ENCODE data around the gene GRB7.
A peak's percentile ranks its signal among the peaks of the same experiment; 100 is the strongest.

GRB7 gene

DNA sequence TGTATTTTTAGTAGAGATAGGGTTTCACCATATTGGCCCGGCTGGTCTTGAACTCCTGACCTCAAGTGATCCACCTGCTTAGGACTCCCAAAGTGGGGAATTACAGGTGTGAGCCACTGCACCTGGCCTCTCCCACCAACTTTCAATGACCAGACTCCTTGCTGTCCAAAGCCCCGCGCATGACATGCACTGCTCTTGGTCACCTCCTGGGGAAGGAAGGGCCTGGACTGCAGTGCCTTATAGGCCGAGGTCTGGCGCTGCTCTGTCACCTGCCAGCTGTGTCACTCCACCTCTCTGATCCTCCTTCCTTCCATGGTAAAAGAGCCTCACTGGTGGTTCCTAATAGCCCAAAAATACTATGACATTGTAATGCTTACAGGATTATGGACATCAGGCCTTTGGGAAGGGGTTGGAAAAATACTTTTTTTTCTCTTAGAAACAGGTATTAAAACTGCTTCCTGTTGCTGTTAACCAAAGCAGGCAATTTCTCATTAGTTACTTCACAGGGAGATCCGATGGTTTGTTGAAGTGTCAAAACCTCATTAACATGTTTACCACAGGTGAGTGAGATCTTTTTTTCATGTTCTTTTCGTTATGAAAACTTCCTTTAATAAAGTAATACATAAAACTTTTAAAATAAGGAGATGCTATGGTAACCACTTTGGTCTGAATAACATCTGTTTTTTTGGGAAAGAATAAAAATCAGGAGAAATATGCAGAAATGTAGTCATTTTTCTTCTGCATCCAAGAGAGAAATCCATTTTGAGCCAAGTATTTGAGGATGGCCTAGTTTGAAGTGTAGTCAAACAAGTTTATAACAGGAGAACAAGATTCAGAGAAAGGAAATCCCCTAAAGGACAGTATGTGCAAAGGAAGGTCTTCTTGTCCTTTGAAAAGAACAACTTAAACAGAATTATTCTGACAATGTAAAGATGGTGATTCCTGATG is 35.5 kb downstream of the GRB7 start:
- peak; percentile 53 for DNase-seq (ENCODE audit: low spot score)

DNA sequence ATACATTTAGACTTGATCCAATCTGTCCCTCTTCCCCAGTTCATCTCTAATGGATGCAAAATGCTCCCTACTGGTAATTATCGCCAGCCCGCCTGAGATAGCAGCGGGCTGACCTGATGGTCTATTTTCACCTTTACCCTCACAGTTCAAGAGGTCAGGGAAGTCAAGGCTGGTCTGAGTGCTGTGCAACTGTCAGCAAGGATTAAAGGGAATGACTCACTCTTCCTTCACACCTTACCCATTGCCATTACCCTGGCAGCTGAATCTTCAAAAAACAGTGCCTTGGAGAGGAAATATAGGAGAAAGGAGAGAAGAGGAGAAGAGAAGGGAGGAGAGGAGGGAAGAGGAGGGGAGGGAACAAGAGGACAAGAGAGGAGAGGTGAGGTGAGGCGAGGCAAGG is 36.3 kb downstream of the GRB7 start:
- peak; percentile 30 for DNase-seq (ENCODE audit: low spot score)

DNA sequence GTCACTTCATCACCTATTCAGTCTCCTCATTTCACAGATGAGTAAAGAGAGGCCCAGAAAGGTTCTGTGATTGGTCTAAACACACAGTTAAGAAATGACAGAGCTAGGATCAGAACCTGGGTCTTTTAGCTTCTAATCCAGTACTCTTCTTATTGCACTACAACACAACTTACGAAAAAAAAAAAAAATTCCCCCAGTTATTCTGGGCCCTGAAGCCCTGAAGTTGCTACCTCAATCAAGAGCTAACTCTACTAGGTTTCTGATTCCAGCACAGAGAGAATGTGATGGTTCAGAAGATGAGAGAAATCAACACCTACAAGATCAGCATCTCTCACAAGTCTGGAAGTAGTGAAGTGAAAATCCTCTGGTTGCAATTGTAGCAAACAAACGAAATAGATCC is 37.3 kb downstream of the GRB7 start:
- no peak for DNase-seq (ENCODE audit: low spot score)

- DNase-seq (ENCODE audit: low spot score): peak; percentile 53
Observed at GRCh38 chr17:39776252-39776651, 38.5 kb downstream of the GRB7 start.

DNA sequence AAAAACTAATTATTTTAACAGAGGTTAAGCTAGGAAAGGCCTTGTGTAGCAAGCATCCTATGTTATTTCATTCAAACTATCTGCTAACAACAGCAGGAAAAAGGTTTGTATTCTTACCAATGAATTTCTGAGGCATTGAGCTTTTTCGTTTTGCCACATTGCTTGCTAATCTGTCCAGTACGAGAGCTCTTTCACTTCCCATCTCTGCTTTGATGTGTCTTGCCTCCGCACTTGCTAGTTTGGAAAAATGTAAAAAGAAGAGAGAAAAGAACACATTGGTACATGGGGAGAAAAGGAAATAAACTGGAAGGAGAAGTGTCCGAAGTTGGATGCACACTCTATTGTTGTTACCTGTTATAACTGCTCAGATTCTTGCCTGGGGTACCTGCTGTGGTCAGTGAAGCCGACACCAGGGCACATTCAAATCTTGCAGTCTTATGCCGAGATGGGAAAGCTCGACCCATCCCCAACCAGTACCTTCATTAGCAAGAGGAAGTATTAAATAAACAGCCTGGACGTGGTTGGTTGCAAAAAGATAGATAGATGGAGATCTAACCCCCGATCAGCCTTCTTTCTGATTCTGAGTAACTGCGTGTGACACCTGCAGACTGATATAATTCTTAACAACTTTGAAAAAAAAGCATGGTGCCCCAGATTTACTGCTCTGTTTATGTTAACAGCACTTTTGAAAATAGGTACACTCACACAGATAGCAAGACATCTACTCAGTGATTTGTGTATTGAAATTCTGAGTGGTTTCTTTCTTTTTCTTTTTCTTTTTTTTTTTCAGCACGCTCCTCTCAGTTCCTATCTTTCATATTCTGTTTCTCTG is 40.0 kb downstream of the GRB7 start:
- DNase-seq (ENCODE audit: low spot score): peak; percentile 73

GRCh38 chr17:39781031-39781860 is 43.5 kb downstream of the GRB7 start:
- DNase-seq (ENCODE audit: low spot score): peak; percentile 50

GRCh38 chr17:39781861-39782213 is 44.1 kb downstream of the GRB7 start:
- DNase-seq (ENCODE audit: low spot score): no peak

DNA sequence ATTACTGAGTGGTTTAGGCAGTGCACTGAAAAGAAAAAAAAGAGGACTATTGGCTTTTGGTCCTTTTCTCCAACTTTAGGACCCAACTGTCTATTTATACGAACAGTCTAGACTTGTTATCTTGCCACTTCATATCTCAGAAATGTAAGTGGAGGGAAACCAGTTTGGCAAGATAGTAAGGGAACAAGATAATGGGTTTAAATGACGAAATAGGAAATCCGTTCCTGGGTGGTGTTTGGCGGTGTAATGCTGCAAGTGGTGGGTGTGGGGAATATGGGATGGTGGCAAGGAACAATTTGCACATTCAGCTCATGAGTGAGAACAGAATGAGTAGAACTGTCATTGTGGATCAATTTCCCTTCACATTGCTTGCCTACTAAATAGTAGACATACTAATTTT is 44.7 kb downstream of the GRB7 start:
- DNase-seq (ENCODE audit: low spot score): no peak

DNA sequence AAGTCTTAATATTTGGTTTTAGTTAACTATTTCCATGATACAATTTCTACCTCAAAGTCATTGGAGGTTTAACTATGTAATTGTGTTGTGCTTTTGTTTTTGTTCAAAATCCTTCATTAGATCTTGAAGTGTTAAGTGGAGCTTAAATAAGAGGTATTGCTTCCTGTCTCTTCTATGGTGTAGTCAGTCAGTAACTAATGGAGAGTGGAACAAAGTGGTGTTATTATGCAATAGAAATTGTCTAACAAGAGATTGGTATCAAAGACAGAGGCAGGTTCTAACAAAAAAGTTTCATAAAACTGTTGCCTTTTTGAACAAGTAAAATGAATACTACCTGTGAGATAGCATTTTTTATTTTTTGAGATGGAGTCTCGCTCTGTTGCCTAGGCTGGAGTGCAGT is 45.2 kb downstream of the GRB7 start:
- DNase-seq (ENCODE audit: low spot score): no peak

DNA sequence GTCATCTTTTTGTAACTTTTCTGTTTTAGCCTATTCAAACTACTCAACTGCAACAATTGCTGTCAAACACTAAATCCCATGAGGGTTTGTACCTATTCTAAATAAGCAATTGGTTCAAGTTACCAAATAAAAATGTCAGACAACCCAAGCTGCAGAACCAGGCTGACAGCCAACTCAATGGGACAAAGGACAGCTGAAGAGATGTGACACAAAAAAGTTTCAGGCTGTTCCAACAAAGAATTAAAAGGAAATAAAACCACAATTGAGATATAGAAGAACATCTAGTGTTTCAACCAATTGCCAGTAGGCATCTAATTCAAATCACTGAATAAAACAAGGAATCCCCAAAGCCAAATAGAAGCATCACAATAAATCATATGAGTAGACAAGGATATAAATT is 49.3 kb downstream of the GRB7 start:
- no peak for DNase-seq (ENCODE audit: low spot score)

DNA sequence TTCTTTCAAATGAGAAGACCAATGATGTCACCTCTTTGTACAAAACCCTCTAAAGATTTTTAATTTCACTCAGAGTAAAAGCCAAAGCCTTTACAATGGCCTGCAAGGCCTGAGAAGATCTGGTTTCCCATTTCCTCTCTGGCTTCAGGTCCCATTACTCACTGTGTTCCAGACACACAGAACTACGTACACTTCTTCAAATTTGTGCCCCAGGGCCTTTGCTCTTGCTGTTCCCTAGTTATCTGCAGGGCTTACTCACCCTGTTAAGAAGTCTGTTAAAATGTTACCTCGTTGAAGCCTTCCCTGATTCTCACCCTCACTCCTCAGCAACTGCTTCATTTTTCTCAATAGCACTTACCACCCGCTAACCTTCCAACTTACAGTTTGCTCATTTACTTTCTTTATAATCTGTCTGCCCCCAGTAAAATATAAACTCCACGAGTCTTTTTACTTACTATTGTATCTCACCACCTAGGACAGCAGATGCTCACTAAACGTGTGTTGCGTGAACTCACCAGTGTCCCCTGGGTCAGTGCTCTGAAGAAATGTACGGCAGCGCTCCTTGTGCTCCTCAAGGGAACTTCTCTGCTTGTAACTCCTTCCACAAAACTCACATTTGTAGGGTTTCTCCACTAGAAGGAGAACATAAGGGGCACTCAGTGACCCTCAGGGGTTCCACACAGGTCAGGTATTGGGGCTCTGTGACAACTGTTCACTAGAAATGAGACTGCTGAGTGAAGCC is 50.2 kb downstream of the GRB7 start:
- no peak for DNase-seq (ENCODE audit: low spot score)

DNA sequence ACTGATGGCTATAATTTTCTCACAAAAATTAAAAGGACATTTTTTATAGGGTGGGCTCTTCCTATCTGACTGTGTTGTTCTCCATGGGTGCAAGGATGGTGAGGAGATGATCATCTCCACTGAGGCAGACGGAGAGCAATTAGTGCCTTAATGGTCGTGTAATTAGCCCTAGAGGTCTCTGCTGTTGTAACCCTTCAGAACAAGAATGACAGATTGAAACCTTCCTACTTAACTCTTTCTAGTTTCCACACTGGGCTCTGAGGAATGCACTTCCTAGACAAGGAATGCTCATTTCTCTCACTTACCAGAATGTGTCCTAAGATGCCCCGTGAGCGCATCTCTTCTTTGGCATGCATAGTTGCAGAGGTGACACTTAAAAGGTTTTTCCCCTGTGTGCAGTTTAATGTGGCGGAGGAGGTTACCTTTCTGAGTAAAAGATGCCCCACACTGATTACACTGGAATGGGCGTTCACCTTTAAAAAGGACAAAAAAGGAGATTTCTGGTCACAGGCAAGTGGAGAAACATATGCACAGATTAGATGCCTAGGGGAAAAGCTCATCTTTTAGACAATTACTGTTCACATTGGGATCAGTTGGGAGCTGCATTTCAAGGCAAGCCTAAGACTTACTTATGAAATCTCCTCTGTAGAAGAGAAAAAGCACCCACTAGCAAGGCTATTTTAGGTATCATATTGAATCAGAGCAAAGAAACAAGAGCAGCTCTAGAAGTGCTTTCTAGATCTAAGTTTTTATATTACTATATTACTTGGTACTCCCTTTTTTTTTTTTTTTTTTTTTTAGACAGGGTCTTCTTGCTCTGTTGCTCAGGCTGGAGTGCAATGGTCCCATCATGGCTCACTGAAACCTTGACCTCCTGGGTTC is 53.6 kb downstream of the GRB7 start:
- DNase-seq (ENCODE audit: low spot score): peak; percentile 74

- no peak for DNase-seq (ENCODE audit: low spot score)
Observed at GRCh38 chr17:39792526-39793221, 54.9 kb downstream of the GRB7 start.

DNA sequence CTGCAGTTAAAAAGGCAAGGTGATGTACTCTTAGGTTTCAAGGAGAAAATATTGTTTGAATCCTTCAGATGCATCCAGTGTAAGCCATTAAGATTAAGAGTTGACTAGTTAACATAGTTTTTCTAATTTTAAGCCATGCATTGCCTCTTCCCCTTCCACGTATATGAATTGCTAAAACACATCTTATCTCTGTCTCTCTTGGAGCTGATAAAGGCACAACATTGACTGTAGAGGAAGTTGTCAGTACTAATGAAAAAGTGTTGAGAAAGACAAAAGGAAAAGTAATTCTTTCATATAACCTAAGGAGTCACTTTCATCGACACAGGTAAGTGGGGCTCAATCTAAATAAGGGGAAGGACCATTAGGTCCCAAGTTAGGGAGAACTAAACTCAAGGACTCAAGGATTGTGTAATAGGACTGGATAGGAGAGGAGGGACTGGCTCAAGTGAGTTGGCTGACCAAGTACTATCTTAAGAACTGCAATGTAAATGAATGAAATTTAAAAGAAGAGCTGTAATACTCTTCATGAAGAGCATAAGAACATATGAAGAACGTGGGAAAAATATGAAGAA is 55.6 kb downstream of the GRB7 start:
- DNase-seq (ENCODE audit: low spot score): no peak

- DNase-seq (ENCODE audit: low spot score): peak; percentile 47
Observed at GRCh38 chr17:39794249-39794970, 56.7 kb downstream of the GRB7 start.
